Muscle layer of colon (tissue), 2 donors: ENCODE measurements around the gene CPVL.
"Not testable (repeated sequence)": the region's sequence is repeated elsewhere in the genome, so short reads cannot be mapped to it uniquely, and the experiment has no call there.

ENCODE experiments used
- H3K27ac ChIP-seq: one replicate; pipeline ENCODE4 v1.7.0; 2013; ENCODE audit warnings: low read depth, mild to moderate bottlenecking, low read length, moderate library complexity
- H3K27me3 ChIP-seq, 2 donors: one replicate each; pipeline ENCODE4 v1.7.0; 2013; ENCODE audit warnings: low read length in 2 of 2, mild to moderate bottlenecking in 2 of 2; ENCODE audit not compliant: insufficient read depth in 2 of 2, control insufficient read depth in 1 of 2
- H3K36me3 ChIP-seq: one replicate; pipeline ENCODE4 v1.7.0; 2013; ENCODE audit warnings: mild to moderate bottlenecking, low read length; ENCODE audit not compliant: insufficient read depth
- H3K4me1 ChIP-seq: one replicate; pipeline ENCODE4 v1.7.0; 2013; ENCODE audit warnings: mild to moderate bottlenecking, low read length; ENCODE audit not compliant: insufficient read depth
- H3K4me3 ChIP-seq, 2 donors: one replicate each; pipeline ENCODE4 v1.7.0; 2013; ENCODE audit warnings: low read length in 2 of 2, low read depth in 1 of 2, mild to moderate bottlenecking in 1 of 2, moderate library complexity in 1 of 2
- H3K9ac ChIP-seq: one replicate; pipeline ENCODE4 v1.7.0; 2013; ENCODE audit warnings: low read length
- H3K9me3 ChIP-seq: one replicate; pipeline ENCODE4 v1.7.0; 2013; ENCODE audit warnings: mild to moderate bottlenecking, low read length
- donor health status: abdominal sarcoma.
- donor health status: Adenocarcinoma of cecum.

The CPVL gene

DNA sequence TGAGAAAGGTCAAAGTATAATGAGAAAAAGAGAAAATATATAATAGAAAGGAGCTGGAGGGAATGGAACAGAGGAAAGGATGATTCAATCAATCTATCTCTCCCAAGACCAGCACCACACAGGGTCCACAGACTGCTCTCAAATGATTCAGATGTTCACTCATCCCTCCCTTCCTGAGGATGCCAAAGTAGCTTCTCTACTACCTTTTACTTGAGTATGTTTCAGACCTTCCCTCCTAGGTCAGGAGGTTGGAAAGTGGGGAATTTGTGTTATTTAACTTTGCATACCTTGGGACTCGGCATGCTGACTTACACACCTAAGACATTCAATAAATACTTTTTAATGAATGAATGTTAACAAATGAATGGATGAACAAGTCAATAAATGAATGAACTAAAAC is 30.6 kb downstream of the CPVL start:
- Histone ChIP-seq H3K4me1 (no peaks in the 10 kb centered on the region), H3K4me3 (no peak overlapping the region), H3K9me3 (no peaks in the 10 kb centered on the region), H3K9ac (no peak overlapping the region), H3K27ac (no peak overlapping the region), H3K27me3 (no peaks in the 10 kb centered on the region), H3K36me3 (no peaks in the 10 kb centered on the region)

DNA sequence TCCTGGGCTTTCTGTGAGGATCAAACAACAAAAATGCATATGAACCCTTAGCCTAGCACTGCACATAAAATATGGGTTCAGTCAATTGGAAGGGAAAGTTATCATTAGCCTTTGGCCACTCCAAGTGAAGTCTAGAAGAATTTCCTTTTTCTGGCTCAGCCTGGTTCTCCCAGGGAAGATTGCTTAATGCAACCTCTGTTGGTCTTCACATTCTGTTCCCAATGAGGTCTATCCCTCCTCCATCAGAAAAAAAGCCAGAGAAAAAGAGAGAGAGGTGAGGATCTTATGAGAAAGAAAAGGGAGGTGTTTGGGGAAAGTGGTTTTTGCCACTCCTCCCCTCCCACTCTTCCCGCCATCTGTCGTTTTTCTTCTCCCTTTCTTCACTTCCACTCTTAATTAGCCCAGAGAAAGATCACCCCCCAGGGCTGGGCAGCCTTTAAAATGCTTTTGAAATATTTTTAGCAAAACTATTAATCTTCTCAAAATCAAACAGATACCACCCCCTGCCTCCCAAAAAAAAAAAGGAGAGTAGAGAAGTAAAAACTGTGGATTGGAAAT is 31.1 kb downstream of the CPVL start:
- H3K9me3 ChIP-seq, result no peaks in the 10 kb centered on the region
- no peaks in the 10 kb centered on the region for H3K27me3 ChIP-seq
- H3K4me3 ChIP-seq, result no peak overlapping the region
- no peak overlapping the region for H3K27ac ChIP-seq
- H3K36me3 ChIP-seq, result no peaks in the 10 kb centered on the region
- H3K4me1 ChIP-seq, result no peaks in the 10 kb centered on the region
- no peak overlapping the region for H3K9ac ChIP-seq

DNA sequence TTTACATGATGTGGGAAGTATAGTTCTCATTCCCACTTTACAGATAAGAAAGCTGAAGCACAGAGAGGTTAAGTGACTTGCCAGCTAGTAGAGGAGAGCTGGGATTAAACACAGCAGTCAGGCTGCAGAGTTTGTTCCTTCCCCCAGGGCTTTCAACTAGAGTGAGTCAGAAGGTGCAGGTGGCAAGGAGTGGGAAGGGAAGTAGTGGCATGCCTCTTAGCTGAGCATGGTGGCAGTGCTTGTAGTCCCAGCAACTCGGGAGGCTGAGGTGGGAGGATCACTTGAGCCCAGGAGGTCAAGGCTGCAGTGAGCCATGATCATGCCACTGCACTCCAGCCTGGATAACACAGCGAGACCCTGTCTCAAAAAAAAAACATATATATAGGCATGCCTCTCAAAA is 32.1 kb downstream of the CPVL start:
- H3K27ac ChIP-seq, H3K4me3 ChIP-seq, H3K27me3 ChIP-seq, H3K36me3 ChIP-seq, H3K4me1 ChIP-seq, H3K9me3 ChIP-seq, H3K9ac ChIP-seq: not testable (repeated sequence)

DNA sequence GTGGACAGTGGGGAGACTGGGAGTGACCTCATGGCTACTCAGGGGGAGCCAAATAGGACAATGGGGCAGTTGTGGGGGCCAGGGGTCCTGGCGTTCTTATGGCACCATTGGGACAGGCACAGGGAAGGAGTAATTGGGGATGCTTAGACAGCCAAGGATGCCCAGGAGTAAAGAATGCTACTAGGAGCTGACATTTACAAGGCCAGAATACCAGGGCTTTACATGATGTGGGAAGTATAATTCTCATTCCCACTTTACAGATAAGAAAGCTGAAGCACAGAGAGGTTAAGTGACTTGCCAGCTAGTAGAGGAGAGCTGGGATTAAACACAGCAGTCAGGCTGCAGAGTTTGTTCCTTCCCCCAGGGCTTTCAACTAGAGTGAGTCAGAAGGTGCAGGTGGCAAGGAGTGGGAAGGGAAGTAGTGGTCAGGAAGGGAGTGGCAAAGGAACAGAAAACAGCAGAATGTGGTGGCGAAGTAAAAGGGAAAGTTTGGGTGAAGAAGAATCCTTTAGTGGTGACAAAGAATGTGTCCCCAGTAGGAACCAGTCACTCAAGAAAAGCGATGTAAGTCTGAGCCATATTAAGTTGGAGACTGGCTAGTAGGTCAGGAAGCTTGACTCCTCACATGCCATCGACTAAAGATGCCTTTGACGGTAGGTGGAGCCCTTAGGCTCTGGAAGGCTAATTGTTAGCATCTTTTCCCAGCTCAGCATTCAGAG is 32.8 kb downstream of the CPVL start:
- Histone ChIP-seq H3K4me3 (no peak overlapping the region), H3K4me1 (no peaks in the 10 kb centered on the region), H3K27me3 (no peaks in the 10 kb centered on the region), H3K9ac (no peak overlapping the region), H3K9me3 (no peaks in the 10 kb centered on the region), H3K27ac (no peak overlapping the region), H3K36me3 (no peaks in the 10 kb centered on the region)

DNA sequence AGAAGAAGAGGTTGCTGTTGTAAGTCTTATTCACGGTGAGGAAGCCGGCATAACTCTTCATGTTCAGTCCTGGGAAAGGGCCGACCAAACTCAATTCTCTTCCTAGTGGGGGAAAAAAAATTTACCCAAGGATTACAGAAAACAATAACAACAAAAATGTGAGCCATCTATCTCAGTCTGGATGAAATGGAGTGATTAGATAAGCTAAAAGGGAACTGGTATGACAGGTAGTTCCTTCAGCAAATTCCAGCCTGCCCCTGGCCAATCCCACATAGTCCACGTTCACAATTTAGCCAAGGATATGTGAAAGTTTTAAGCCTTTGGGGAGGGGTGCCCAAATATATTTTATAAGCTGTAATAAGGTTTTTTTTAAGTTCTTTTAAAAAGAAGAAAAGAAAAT is 33.6 kb downstream of the CPVL start:
- Histone ChIP-seq H3K9ac (no peak overlapping the region), H3K9me3 (no peaks in the 10 kb centered on the region), H3K27ac (no peak overlapping the region), H3K36me3 (no peaks in the 10 kb centered on the region), H3K4me3 (no peak overlapping the region), H3K4me1 (no peaks in the 10 kb centered on the region), H3K27me3 (no peaks in the 10 kb centered on the region)

DNA sequence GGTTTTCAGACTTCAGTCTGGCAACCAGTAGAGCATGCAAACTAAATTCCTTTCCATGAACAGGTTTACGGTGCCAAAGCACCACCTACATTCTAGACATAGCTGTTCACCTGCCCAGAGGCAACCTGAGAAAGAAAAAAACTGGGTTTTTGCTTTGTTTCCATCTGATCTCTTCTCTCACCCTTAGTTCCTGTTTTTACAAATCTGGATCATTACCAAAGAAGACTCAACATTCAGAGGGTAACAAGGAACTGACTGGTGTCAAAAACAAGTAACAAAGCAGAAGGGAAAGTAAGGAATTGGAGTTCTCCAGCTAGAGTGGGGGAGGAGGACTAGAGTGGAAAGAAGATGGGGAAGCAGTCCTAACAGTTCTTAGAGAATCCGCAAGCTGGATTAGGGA is 36.4 kb downstream of the CPVL start:
- H3K9me3 ChIP-seq, result no peaks in the 10 kb centered on the region
- H3K4me1 ChIP-seq, result no peaks in the 10 kb centered on the region
- H3K27ac ChIP-seq, result no peak overlapping the region
- no peak overlapping the region for H3K4me3 ChIP-seq
- no peak overlapping the region for H3K9ac ChIP-seq
- no peaks in the 10 kb centered on the region for H3K36me3 ChIP-seq
- H3K27me3 ChIP-seq, result no peaks in the 10 kb centered on the region

DNA sequence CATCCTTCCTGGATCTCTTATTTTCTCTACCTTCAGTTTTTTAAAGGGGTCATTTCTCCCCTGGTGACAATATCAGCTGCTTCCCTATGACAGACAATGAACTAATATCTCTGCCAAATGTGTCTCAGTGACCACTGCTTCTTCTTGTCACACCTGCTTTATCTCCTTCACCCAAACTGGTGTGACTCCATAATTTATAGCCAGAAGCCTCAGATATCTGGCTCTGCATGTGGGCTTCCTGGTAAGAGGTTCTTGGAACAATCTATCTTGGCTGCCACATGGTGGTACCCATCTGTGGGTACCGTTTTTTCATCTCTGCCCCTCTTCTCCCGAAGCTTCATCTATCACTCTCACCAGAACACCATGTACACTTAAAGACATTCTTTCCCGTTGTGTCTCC is 37.0 kb downstream of the CPVL start:
- Histone ChIP-seq H3K36me3 (no peaks in the 10 kb centered on the region), H3K27me3 (no peaks in the 10 kb centered on the region), H3K27ac (no peak overlapping the region), H3K9ac (no peak overlapping the region), H3K4me3 (no peak overlapping the region), H3K4me1 (no peaks in the 10 kb centered on the region), H3K9me3 (no peaks in the 10 kb centered on the region)

DNA sequence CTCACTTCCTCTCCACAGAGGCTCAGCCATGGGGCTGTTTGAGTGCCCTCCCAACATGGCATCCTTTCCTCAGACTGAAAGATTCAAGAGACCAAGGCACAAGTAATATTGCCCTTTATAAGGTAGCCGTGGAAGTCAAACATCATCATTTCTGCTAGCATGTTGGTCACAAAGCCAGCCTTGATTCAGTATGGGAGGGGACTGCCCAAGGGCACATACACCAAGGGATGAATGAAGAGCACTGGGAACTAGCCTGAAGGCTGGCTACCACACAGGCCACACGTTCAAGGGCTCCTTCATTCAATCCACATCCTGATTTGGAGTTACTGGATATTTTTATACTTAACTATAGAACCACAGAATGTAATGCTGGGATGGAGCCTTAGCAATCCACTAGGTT is 39.3 kb downstream of the CPVL start:
- no peak overlapping the region for H3K9ac ChIP-seq
- no peaks in the 10 kb centered on the region for H3K27me3 ChIP-seq
- no peaks in the 10 kb centered on the region for H3K36me3 ChIP-seq
- no peaks in the 10 kb centered on the region for H3K4me1 ChIP-seq
- no peaks in the 10 kb centered on the region for H3K9me3 ChIP-seq
- no peak overlapping the region for H3K27ac ChIP-seq
- no peak overlapping the region for H3K4me3 ChIP-seq

DNA sequence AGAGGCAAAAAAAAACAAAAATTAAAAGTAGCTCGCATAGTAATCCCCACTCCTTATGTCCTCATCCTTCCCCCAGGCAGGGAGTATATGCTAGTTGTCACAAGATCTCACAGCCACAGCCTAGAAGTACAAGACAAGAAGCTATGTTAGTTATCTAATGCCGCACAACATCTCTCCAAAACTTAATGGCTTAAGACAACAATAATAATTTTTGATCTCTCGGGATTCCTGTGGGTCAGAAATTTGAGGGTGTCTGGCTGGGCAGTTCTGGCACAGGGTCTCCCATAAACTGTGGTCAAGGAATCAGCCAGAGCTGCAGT is 39.7 kb downstream of the CPVL start:
- no peaks in the 10 kb centered on the region for H3K4me1 ChIP-seq
- H3K27me3 ChIP-seq, result no peaks in the 10 kb centered on the region
- no peak overlapping the region for H3K9ac ChIP-seq
- no peaks in the 10 kb centered on the region for H3K36me3 ChIP-seq
- no peaks in the 10 kb centered on the region for H3K9me3 ChIP-seq
- no peak overlapping the region for H3K27ac ChIP-seq
- no peak overlapping the region for H3K4me3 ChIP-seq

DNA sequence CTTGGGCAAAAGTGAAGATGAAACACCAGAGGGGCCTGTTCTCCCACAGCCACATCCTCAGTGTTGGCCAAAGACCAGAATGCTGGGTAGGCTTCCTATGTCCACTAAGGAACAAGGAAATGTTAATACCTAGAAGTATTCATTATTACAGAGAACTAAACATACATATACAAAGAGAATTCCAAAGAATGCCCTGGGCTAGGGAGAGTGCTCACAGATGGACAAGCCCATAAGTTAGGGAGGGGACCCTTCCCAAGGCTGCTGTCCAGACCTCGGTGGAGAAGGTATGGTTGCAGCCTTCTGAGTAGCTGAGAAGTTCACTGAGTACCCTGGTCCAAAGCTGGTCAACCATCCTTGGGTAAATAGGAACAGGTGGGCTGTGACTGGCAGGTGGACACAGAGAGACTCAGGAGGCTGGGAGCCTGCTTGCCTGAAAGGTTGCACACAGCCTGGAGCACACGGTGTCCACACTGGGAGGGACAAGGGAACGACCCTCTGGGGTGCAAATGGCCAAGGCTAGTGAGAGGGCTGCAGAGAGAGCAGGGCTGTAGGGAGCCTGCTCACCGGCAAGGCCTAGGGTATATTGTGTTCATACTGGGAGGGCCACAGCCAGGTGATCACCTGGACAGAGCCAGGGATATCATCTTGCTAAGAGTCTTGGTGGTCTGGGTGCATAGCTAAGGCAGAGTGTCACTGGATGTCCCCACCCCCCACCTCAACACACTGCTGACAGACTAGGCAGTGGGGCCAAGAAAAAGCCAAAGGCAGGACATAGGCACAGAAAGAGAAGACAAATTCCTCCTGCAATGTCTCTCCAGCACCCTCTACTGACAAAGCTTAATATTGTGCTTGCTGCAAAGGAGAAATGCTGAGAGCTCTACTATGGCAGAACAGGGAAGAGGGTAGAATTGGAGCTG is 40.3 kb downstream of the CPVL start:
- Histone ChIP-seq H3K27me3 (no peaks in the 10 kb centered on the region), H3K4me3 (no peak overlapping the region), H3K4me1 (no peaks in the 10 kb centered on the region), H3K27ac (no peak overlapping the region), H3K9me3 (no peaks in the 10 kb centered on the region), H3K9ac (no peak overlapping the region), H3K36me3 (no peaks in the 10 kb centered on the region)

DNA sequence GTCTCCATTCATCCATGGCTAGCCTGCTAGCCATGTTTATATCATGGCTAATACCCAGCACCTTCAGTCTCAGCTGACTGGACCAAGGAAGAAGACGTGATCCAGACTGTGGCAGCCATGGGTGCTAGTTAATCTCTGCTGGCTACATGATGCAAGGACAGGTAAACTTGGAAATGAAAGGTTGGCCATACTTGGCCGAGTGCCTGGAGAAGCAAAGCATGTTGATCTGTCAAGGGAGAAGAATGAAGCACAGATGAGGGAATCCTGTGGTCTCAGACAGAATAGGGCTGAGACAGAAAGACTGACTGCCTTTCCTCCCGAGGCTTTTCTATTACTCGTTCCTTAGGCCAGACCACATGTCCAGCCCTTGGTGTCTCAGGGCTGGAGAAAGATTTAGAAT is 41.1 kb downstream of the CPVL start:
- no peak overlapping the region for H3K27ac ChIP-seq
- H3K9me3 ChIP-seq, result no peaks in the 10 kb centered on the region
- H3K27me3 ChIP-seq, result no peaks in the 10 kb centered on the region
- no peak overlapping the region for H3K4me3 ChIP-seq
- no peaks in the 10 kb centered on the region for H3K4me1 ChIP-seq
- no peak overlapping the region for H3K9ac ChIP-seq
- no peaks in the 10 kb centered on the region for H3K36me3 ChIP-seq
